Subcutaneous abdominal adipose tissue (tissue), 5 donors: ENCODE results near the gene VAT1L.

Experiments
- H3K27ac ChIP-seq: one replicate; pipeline ENCODE4 v1.7.0; 2013; ENCODE audit warnings: low read depth, mild to moderate bottlenecking, inconsistent platforms, low read length, moderate library complexity
- H3K27me3 ChIP-seq, 5 donors: one replicate each; pipeline ENCODE4 v1.7.0; 2013; ENCODE audit warnings: low read length in 5 of 5, inconsistent platforms in 1 of 5; ENCODE audit not compliant: control insufficient read depth in 5 of 5, insufficient read depth in 4 of 5
- H3K36me3 ChIP-seq, 5 donors: one replicate each; pipeline ENCODE4 v1.7.0; 2013; ENCODE audit warnings: low read length in 5 of 5; ENCODE audit not compliant: control insufficient read depth in 5 of 5, insufficient read depth in 5 of 5
- H3K4me1 ChIP-seq, 5 donors: one replicate each; pipeline ENCODE4 v1.7.0; 2013; ENCODE audit warnings: low read length in 5 of 5, mild to moderate bottlenecking in 3 of 5, moderate library complexity in 1 of 5; ENCODE audit not compliant: control insufficient read depth in 5 of 5, insufficient read depth in 5 of 5
- H3K4me3 ChIP-seq, 5 donors: one replicate each; pipeline ENCODE4 v1.7.0; 2013; ENCODE audit warnings: low read length in 5 of 5, low read depth in 1 of 5
- H3K9ac ChIP-seq, 5 donors: one replicate each; pipeline ENCODE4 v1.7.0; 2013; ENCODE audit warnings: low read length in 5 of 5, mild to moderate bottlenecking in 4 of 5, moderate library complexity in 3 of 5
- H3K9me3 ChIP-seq, 5 donors: one replicate each; pipeline ENCODE4 v1.7.0; 2013; ENCODE audit warnings: low read length in 5 of 5; ENCODE audit not compliant: control insufficient read depth in 5 of 5
- donor health status: healthy.
- donor health status: healthy.
- donor health status: healthy.
- donor health status: healthy.
- donor health status: healthy.

VAT1L gene

DNA sequence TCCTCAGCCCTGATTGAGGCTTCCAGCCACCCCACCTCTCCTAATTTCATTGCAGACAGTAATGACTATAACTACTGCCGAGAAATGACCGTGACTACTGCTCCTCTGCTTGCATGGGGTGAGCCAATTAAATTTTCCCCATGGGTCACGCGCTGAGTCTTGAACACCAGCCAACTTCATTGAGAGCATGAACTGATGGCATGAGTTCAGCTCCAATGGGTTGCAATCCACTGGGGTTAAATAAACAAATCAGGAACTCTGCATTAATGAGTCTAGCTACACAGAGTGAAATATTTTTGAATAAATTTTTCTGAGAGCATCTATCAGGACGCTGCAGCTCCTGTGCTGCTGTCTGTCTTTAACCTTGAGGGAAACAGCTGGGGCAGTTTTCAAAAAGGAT is 172.4 kb downstream of the VAT1L start:
- Histone ChIP-seq H3K27me3 (peaks cover 4 to 19% (median 11%) of the 10 kb centered on the region in 5 donors), H3K36me3 (no peaks in the 10 kb centered on the region), H3K9ac (no peak overlapping the region), H3K4me1 (no peaks in the 10 kb centered on the region), H3K27ac (no peak overlapping the region), H3K4me3 (no peak overlapping the region), H3K9me3 (no peaks in the 10 kb centered on the region)

DNA sequence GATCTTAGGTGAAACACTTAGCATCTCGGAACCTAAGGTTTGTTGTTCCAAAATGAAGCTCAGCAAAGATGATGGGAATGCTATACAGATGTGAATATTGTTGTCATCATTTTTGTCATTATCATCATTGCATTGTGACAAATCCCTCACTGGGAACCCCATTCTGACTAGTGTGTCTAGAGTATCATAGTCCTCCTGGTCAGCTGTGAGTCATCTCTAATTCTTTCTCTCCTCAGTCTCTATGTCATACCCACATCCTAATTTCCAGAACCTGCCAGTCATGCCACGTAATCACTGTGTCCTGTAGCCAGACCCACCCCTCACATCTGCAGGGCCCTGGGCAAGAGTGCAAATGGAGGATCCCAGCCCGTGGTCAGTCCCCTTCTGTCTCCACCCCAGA is 173.4 kb downstream of the VAT1L start:
- Histone ChIP-seq H3K27ac (no peak overlapping the region), H3K4me1 (no peaks in the 10 kb centered on the region), H3K4me3 (no peak overlapping the region), H3K9ac (no peak overlapping the region), H3K9me3 (no peaks in the 10 kb centered on the region), H3K27me3 (peaks cover 4 to 22% (median 11%) of the 10 kb centered on the region in 5 donors), H3K36me3 (no peaks in the 10 kb centered on the region)

DNA sequence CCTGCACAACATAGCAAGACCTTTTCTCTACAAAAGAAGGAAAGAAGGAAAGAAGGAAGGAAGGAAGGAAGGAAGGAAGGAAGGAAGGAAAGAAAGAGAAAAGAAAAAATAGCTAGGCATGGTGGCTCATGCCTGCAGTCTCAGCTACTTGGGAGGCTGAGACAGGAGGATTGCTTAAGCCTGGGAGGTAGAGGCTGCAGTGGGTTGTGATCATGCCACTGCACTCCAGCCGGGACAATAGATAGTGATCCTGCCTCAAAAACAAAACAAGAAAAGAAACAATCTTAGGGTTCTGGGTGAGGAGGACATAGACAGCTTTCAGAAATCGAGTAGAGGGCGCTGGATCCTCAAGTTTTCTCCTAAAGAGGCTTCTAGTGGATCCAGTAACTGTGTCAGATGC is 174.3 kb downstream of the VAT1L start:
- no peaks in the 10 kb centered on the region for H3K4me1 ChIP-seq
- no peaks in the 10 kb centered on the region for H3K9me3 ChIP-seq
- no peak overlapping the region for H3K4me3 ChIP-seq
- H3K36me3 ChIP-seq, result no peaks in the 10 kb centered on the region
- H3K9ac ChIP-seq, result no peak overlapping the region
- H3K27me3 ChIP-seq, result peaks cover 4 to 24% (median 11%) of the 10 kb centered on the region in 5 donors
- no peak overlapping the region for H3K27ac ChIP-seq

DNA sequence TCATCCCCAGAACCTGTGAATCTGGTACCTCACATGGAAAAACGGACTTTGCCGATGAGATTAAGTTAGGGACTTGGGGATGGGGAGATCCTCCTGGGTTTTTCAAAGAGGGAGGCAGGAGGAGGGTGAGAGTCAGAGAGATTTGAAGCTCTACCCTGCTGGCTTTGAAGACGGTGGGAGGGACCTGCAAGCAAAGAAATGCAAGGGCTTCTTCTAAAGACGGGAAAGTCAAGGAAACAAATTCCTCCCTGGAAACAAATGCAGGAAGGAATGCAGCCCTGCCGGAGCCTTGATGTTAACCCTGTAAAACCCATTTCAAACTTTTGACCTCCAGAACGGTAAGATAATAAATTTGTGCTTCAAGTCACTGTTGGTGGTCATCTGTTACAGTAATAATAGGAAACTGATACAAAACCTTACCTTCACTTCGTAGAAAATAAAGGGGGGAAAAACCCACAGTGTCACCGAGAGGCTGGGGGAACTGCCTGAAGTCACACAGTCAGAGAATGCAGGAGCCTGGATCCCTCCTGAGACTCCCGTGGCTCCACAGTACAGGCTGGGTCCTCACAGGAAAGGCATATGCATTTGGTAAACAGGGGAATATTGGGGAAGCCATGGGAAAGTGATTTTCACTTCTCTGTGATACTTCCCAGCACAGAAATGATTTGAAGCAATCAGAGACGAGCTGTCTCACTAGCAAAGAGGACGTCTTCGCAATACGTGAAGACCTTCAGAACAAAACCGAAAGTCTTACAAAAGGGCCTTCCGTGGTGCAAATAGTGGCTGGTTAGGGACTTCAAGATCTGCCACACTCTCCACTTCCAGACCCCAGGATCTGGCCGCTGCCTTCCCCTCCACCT is 175.1 kb downstream of the VAT1L start:
- Histone ChIP-seq H3K9me3 (no peaks in the 10 kb centered on the region), H3K9ac (no peak overlapping the region), H3K4me1 (no peaks in the 10 kb centered on the region), H3K27me3 (peaks cover 4 to 24% (median 9%) of the 10 kb centered on the region in 5 donors), H3K27ac (no peak overlapping the region), H3K36me3 (no peaks in the 10 kb centered on the region), H3K4me3 (no peak overlapping the region)

DNA sequence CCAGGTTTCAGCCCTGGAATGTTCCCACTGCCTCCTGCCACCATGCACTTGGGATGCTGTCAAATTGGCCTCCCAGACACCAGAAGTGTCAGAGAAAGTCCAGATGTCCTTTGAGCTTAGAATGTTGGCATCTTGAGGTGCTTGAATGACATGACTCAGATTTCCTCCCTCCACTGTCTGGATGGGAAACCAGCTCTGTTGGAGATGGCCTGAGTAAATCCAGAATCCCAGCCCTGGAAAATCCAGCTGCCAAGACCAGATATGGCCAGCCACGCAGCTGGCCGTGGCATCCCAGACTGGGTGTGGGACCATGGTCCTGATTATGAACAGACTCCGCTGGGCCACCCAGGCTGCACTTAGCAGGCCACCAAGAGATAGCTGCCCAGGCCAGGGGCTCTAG is 177.0 kb downstream of the VAT1L start:
- Histone ChIP-seq H3K27me3 (peaks cover 4 to 24% (median 9%) of the 10 kb centered on the region in 5 donors), H3K4me3 (no peak overlapping the region), H3K27ac (no peak overlapping the region), H3K9me3 (no peaks in the 10 kb centered on the region), H3K9ac (no peak overlapping the region), H3K4me1 (no peaks in the 10 kb centered on the region), H3K36me3 (no peaks in the 10 kb centered on the region)

DNA sequence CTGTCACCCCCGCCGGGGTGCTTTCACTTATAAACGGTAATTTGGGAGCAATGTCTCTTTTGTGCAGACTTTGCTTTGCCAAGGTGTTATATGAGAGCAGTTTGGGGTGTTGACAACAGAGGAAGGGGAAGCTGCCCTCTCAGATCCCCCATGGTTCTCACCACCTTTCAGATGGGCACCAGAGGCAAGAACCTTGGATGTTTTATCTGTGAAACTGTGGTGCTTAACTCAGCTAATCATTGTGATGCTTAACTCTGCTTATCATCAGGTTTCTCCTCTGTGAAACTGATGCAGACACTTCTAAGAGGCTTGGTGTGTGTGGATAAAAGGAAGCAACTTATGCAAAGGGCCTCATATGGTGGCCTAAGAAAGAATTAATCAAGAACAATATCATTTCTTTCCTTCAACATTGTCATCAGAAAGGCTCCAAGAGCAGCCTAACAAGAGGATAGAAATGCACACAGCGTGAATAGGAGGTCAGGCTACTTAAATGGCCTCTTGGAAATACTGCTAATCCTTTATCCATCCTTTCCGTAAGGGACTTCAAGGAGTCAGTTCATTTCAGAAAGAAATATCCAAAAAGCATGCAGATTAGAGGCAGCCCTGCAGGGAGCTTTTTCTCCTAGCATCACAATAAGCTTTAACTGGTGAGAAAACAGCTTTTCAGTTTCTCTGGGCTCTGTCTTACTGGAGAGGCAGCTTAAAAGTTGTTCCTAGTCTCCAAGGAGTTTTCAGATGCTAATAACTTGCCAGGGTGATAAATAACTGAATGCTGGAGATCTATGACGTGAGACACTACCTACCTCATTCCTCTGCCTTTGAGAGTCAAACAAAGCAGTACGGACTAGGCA is 178.9 kb downstream of the VAT1L start:
- Histone ChIP-seq H3K9me3 (no peaks in the 10 kb centered on the region), H3K27me3 (peaks cover 4 to 21% (median 9%) of the 10 kb centered on the region in 5 donors), H3K4me1 (no peaks in the 10 kb centered on the region), H3K36me3 (no peaks in the 10 kb centered on the region), H3K9ac (no peak overlapping the region), H3K4me3 (no peak overlapping the region), H3K27ac (no peak overlapping the region)

DNA sequence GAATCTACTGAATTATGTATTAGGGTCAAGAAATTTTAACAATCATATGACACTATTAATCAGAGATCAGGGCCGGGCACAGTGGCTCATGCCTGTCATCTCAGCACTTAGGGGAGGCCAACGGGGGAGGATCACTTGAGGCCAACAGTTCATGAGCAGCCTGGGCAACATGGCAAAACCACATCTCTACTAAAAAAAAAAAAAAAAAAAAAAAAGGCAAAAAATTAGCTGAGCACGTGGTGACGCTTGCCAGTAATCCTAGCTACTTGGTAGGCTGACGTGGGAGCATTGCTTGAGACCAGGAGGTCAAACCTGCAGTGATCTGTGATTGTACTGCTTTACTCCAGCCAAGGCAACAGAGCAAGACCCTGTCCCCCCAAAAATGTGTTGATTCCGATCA is 181.5 kb downstream of the VAT1L start:
- H3K9ac ChIP-seq, result no peak overlapping the region
- H3K9me3 ChIP-seq, result no peaks in the 10 kb centered on the region
- H3K27me3 ChIP-seq, result peaks cover 0 to 11% (median 4%) of the 10 kb centered on the region in 5 donors
- no peaks in the 10 kb centered on the region for H3K4me1 ChIP-seq
- no peak overlapping the region for H3K4me3 ChIP-seq
- H3K27ac ChIP-seq, result no peak overlapping the region
- H3K36me3 ChIP-seq, result no peaks in the 10 kb centered on the region

DNA sequence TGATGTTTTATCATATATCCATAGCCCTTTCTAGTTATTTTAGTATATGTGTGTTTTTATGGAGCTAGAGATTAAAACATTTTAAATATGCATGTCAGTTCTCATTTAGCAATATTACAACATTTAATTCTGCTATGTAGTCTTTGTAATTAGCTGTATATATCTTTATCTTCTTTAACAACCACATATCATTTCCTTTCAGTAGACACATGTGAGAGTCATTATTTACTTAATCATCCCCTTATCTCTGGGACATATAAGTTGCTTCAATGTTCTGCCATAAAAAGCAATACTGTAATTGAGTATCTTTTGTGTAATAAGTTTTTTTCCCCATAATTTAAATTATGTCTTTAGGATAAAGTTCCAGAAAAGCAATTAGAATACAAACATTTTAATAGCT is 182.0 kb downstream of the VAT1L start:
- no peak overlapping the region for H3K9ac ChIP-seq
- H3K4me1 ChIP-seq, result no peaks in the 10 kb centered on the region
- peaks cover 0 to 9% (median 3%) of the 10 kb centered on the region in 5 donors for H3K27me3 ChIP-seq
- no peak overlapping the region for H3K4me3 ChIP-seq
- H3K36me3 ChIP-seq, result no peaks in the 10 kb centered on the region
- no peaks in the 10 kb centered on the region for H3K9me3 ChIP-seq
- no peak overlapping the region for H3K27ac ChIP-seq

DNA sequence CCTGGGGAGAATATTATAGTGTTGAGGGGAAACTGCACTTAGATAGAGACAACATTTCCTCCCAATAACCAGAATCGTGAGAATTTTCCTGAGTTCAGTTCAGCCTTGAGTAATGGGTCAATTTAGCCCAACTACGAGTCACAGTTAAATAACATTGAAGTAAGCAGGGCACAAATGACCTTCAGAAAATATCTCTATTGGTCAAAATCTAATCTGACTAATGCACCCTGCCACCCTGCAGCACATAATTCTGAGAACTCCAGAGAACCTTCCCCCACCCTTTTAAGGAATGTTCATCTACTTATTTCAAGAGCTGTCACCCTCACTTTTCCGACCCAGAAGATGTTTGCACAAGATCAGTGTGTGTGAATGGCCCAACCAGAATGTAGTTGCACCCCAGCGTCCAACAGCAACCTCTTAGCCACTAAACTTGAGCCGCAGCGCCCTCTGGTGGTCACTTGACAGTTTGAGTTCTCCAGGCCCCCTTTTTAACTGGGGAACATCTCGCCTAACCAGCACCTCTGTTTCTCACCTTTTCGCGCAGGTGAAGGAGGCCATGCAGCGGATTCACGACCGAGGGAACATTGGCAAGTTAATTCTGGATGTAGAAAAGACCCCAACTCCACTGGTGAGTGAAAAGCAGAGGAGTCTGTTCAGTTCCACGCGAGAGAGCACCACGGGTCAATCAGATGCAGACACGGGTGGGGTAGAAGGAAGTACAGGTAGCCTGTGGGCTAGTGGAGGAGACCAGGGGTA is 183.1 kb downstream of the VAT1L start:
- Histone ChIP-seq H3K27ac (no peak overlapping the region), H3K4me1 (no peaks in the 10 kb centered on the region)

More for the DNA sequence above, 183.1 kb downstream of the VAT1L start:
- H3K27me3 ChIP-seq, result peaks cover 0 to 5% (median 0%) of the 10 kb centered on the region in 5 donors
- peak overlapping the region in 1 of 5 donors; percentile 35 for H3K9ac ChIP-seq
- no peak overlapping the region for H3K4me3 ChIP-seq
- H3K9me3 ChIP-seq, result no peaks in the 10 kb centered on the region
- no peaks in the 10 kb centered on the region for H3K36me3 ChIP-seq
